Occipital lobe (tissue), 2 donors: ENCODE measurements around the gene COQ5. TPM values are rescaled to one million over a fixed set of nuclear protein-coding genes. Genes with fewer than 3 reads are reported as not detected.
"Not testable (repeated sequence)": the region's sequence is repeated elsewhere in the genome, so short reads cannot be mapped to it uniquely, and the experiment has no call there.

Experiments used
- DNase-seq: peaks from one replicate; lab custom pipeline; 2025; lab: John Stamatoyannopoulos, UW
- total RNA-seq: library from RNA; depleted of rRNA; stranded (reverse); fragments of >200 nt; gene quantifications from one replicate; pipeline ENCODE4 v1.2.3, GENCODE V29; 2014

Gene COQ5
- total RNA-seq, 1 donor from 2014 or later = 20.6 TPM

GRCh38 chr12:120529641-120530417 lies 871 bp upstream of the COQ5 start:
- no peak for DNase-seq

GRCh38 chr12:120522568-120522967 lies 6.4 kb downstream of the COQ5 start:
- no peak for DNase-seq

- DNase-seq = not testable (repeated sequence)
Observed at GRCh38 chr12:120519324-120519723, 9.6 kb downstream of the COQ5 start.

- DNase-seq = no peak
Observed at GRCh38 chr12:120515496-120515895, 13.5 kb downstream of the COQ5 start.

GRCh38 chr12:120514002-120514401 lies 15.0 kb downstream of the COQ5 start:
- DNase-seq = peak; percentile 6

- no peak for DNase-seq
Observed at GRCh38 chr12:120508537-120508936, 20.4 kb downstream of the COQ5 start.

- no peak for DNase-seq
Observed at GRCh38 chr12:120504587-120504986, 24.4 kb downstream of the COQ5 start.

GRCh38 chr12:120500581-120500980 lies 28.4 kb downstream of the COQ5 start:
- DNase-seq = no peak

GRCh38 chr12:120498870-120499515 lies 30.0 kb downstream of the COQ5 start:
- DNase-seq = no peak

GRCh38 chr12:120497524-120498150 lies 31.3 kb downstream of the COQ5 start:
- DNase-seq = no peak

- DNase-seq = peak; percentile 75
Observed at GRCh38 chr12:120496413-120497340, 32.3 kb downstream of the COQ5 start.

GRCh38 chr12:120495731-120496412 lies 33.1 kb downstream of the COQ5 start, which contains the start of gene DYNLL1:
Gene DYNLL1 (plus strand): TSS chr12:120496113. CDS start chr12:120496422, 309 bp downstream.
- DNase-seq = peak; percentile 96

GRCh38 chr12:120495186-120495730 lies 33.7 kb downstream of the COQ5 start:
- no peak for DNase-seq

GRCh38 chr12:120490833-120491512 lies 38.0 kb downstream of the COQ5 start:
- no peak for DNase-seq

GRCh38 chr12:120490325-120490724 lies 38.6 kb downstream of the COQ5 start:
- no peak for DNase-seq

- DNase-seq = no peak
Observed at GRCh38 chr12:120489018-120489417, 39.9 kb downstream of the COQ5 start.

- DNase-seq = peak; percentile 49
Observed at GRCh38 chr12:120488057-120488640, 40.8 kb downstream of the COQ5 start.

GRCh38 chr12:120487552-120487951 lies 41.4 kb downstream of the COQ5 start:
- not testable (repeated sequence) for DNase-seq
